GM18868 (cell line): ENCODE results near the gene WDCP.
"Not testable (repeated sequence)": the region's sequence is repeated elsewhere in the genome, so short reads cannot be mapped to it uniquely, and the experiment has no call there.

Experiments
- ATAC-seq: cut with Tn5 transposase; IDR thresholded peaks from one replicate; pipeline ENCODE4 v1.9.1; 2021; ENCODE audit warnings: mild to moderate bottlenecking, moderate library complexity; ENCODE audit not compliant: unreplicated experiment

The WDCP gene

DNA sequence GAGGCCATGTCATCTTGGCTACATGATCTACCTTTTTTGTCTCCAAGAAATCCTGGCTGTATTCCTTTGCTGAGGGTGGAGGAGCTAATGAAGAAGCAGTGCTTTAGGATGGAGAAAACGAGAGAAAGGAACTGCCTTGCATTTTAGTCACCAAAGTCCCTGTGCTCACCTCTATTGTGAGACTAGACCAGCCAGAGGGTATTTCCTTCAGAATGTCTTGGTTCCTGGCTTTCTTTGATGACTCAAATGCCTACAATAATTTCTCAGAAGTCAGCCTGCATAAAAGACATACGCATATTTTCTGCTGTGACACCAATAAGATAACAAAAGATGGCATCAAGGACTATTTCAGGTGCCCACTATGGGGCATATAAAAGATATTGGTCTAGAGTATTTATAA lies 18.1 kb upstream of the WDCP start:
- ATAC-seq, result no peak

- ATAC-seq, result no peak
Measured at GRCh38 chr2:24058564-24059271, 11.5 kb upstream of the WDCP start.

GRCh38 chr2:24055750-24056149 lies 8.6 kb upstream of the WDCP start:
- no peak for ATAC-seq

- ATAC-seq, result no peak
Measured at GRCh38 chr2:24054366-24055010, 7.3 kb upstream of the WDCP start.

DNA sequence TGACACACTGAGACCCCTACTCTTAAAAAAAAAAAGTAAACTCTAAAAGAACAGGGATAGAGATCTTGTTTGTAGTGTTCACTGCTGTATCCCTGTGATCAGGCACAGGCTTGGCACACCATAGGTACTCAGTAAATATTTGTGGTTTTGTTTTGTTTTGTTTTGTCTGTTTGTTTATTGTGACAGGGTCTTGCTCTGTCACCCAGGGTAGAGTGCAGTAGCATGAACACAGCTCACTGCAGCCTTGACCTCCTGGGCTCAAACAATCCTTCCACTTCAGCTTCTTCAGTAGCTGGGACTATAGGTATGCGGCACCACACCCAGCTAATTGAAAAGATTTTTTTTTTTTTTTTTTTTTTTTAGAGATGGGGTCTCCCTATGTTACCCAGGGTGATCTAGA lies 5.8 kb upstream of the WDCP start:
- ATAC-seq, result no peak

DNA sequence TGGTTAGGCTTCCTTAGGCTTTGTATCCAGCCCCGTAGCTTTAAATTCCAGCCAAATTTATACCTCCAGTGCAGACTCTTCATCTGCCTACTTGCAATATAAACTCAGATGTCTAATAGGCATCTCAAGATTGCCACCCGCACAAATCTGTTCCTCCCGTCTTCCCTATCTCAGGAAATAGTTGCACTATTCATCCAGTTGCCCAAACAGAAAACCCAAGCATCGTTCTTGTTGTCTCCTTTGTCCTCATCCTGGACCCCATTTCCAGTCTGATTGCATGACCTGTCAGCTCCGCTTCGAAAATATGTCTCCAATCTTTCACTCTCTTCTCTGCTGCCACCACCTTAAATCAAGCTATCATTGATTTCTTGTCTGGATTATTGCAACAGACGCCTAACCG lies 4.6 kb upstream of the WDCP start:
- ATAC-seq, result no peak

GRCh38 chr2:24050041-24050979 lies 3.1 kb upstream of the WDCP start:
- no peak for ATAC-seq

DNA sequence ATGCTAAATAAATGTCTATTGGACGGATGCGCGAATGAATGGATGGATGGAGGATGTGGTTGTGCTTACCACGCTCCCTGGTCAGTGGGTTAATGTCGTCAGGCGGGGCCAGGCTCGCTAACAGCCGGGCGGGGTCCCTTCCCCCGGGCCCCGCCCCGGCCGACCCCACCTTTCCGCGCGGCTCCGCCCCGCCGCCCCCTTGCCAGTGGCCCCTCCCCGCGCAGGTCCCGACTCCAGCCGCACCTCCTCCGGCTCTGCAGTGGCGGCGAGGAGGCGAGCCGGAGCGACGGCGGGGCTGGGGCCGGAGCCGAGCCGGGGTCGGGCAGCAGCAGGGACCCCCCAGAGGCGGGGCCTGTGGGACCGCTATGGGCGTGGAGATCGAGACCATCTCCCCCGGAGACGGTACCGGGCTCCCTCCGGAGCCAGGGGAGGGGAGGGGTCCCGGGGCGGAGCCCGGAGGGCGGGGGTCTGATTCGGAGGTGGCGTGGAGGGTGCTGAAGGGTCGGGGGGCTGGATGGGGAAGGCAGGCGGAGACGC lies 2.4 kb upstream of the WDCP start, which contains the start of gene FKBP1B:
Gene FKBP1B (plus strand): TSS at position 257 of the 537 bp plus-strand sequence. CDS start 109 bp downstream, at position 366.
- no peak for ATAC-seq

- ATAC-seq, result no peak
Measured at GRCh38 chr2:24048769-24049484, 1.7 kb upstream of the WDCP start.

GRCh38 chr2:24047703-24048033 lies 477 bp upstream of the WDCP start:
- peak; percentile 2 for ATAC-seq

DNA sequence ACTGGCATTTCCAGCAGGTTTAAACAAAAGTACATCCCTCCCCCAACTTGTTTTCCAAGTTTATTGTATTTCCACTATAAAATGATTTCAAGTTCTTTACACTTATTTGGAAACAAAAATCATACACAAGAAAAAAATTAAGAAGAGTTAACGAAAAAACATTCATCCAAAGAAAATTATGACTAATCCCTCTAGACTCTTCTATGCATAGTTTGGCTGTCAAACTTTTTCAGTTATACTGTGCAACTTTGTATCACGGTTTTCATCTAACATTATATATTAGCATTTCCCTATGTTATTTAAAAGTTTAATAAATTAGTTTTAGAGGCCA lies 627 bp downstream of the WDCP start:
- ATAC-seq, result no peak

DNA sequence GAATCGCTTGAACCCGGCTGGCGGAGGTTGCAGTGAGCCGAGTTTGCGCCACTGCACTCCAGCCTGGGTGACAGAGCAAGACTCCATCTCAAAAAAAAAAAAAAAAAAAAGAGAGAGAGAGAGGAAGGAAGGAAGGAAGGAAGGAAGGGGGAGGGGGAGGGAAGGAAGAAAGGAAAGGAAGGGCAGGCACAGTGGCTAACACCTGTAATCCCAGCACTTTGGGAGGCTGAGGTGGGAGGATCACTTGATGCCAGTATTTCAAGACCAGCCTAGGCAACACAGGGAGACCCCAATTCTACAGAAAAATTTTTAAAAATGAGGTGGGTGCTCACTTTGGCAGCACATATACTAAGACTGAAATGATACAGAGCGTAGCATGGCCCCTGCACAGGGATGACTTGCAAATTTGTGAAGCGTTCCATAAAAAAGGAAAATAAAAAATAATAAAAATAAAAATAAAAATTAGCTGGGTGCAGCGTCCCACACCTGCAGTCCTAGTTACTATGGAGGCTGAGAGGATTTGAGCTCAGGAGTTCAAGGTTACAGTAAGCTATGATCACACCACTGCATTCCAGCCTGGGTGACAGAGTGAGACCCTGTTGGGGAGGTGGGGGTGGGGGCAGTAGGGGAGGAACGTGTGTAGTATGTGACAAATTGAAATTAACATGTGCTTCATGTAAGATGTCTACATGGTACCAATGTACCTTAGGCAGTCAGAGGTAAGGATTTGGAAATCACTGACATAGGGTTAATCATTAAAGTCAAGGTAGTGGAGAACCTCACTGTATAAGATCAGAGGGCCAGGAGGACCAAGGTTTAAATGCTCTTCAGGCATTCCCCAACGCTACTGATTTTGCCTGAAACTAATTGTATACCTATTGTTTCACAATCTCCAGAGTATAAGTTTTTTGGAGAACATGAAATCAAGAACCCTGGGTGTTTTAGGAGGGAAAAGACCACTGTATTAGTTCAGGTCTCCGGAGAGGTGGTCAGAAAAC lies 1.4 kb downstream of the WDCP start:
- ATAC-seq, result no peak

DNA sequence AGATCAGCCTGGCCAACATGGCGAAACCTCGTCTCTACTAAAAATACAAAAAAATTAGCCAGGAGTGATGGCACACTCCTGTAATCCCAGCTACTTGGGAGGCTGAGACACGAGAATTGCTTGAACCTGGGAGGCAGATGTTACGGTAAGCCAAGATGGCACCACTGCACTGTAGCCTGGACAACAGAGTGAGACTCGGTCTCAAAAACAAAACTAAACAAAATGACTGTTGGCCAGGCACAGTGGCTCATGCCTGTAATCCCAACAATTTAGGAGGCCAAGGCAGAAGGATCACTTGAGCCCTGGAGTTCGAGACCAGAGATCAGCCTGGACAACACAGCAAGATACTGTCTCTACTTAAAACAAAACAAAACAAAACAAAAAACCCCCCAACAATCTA lies 4.1 kb downstream of the WDCP start:
- ATAC-seq, result not testable (repeated sequence)

DNA sequence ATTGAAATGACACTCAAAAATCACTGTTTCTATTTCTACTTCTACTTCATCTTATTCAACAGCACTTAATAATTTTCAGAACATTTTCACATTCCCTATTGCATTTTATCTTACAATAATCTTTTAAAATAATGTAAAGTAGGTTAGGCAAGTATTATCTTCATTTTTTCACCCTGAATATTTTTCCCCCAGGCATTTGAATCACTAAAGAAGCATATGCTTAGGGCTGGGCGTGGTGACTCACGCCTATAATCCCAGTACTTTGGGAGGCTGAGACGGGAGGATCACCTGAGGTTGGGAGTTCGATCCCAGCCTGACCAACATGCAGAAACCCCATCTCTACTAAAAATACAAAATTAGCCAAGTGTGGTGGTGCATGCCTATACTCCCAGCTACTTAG lies 6.7 kb downstream of the WDCP start:
- ATAC-seq, result no peak

- ATAC-seq, result no peak
Measured at GRCh38 chr2:24038786-24039499, 8.2 kb downstream of the WDCP start.

DNA sequence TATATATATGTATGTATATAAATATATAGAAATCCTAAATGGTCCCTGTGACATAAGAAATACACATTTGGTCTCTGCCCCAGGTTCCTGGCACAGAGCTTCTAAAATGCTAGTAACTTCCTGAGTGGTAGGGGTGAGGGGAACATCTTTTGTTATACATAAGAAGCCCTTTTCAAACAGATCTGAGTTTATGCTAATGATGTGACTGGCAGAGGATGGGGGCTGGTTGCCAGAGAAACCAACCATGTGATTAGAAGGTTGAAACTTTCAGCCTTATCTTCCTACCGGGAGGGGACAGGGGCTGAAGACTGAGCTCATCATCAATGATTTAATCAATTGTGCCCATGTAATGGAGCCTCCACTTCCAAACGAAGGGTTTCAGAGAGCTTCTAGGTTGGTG lies 21.0 kb downstream of the WDCP start:
- ATAC-seq, result no peak

DNA sequence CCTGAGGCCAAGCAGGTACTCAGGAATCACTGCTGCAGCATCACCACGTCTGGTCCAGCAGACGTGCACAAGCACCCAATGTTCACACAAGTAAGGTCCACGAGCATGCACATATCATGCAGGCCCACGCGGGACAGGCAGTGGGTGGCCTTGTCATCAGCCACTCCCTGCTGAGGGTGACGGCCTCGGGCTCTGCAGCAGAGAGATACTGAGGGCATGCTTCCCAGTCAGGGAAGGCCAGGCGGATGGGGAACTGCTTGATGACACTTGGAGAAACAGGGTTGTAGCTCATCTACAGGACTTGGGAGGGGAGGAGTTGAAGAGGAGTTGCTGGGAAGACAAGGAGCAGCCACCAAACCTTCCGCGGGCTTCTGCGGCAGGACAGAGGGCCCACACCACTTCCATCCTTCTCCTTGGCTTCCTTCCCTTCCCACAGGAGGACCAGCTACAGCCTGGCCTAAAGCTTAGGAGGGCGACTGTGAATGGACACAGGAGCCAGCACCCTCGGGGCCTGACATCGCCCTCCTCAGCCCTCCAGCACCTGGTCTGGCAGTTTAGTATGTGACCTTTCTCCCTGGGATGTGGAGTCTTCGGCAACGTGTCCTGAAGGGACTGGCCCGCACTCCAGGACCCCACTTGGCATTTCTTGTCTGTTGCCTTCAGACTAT lies 22.1 kb downstream of the WDCP start:
- no peak for ATAC-seq

DNA sequence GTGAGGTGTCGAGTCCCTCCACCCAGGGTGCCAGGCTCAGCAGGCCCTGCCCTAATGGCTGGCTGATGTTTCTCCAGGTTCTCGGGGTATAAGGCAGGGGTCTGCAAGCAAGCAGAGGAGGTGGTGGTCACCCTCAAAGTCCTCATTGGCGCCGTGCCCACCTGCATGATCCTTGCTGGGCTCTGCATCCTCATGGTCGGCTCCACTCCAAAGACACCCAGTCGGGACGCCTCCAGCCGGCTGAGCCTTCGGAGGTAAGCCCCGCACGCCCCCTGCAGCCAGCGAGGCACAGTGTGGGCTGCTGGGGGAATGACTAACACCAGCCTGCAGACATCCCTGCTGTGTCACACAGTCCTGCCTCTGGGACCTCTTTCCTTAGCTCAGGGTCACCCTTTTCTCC lies 23.2 kb downstream of the WDCP start:
- no peak for ATAC-seq
